ENCODE measurements around the gene ZNF362.

- TF ChIP-seq EZH2 (IDR thresholded peaks at IDR 0.05; ENCODE audit: borderline replicate concordance) = no peak
- no peak for TF ChIP-seq CTCF (IDR thresholded peaks at IDR 0.05; ENCODE audit: poor library complexity)
- TF ChIP-seq EZH2phosphoT487 (IDR thresholded peaks at IDR 0.05; ENCODE audit: low read depth, severe bottlenecking, unreplicated experiment) = no peak
Measured at GRCh38 chr1:33257772-33258712, 1.8 kb downstream of the ZNF362 start.

All from hepatocyte (in vitro differentiated cells).